KMS-11 (cell line): ENCODE measurements around the gene CAPN11.

Experiments used
- H2AFZ ChIP-seq: fragments of 200-600 bp; sonication (generic); 2 replicates; pipeline ENCODE4 v1.6.1; 2016; ENCODE audit warnings: antibody characterized with exemption, mixed run types, low read depth
- H3K27ac ChIP-seq: fragments of 200-600 bp; sonication (generic); 2 replicates; pipeline ENCODE4 v1.6.1; 2016; ENCODE audit warnings: mild to moderate bottlenecking, mixed run types
- H3K27me3 ChIP-seq: fragments of 200-600 bp; sonication (generic); 2 replicates; pipeline ENCODE4 v1.6.1; 2017; ENCODE audit warnings: mild to moderate bottlenecking, low read depth, mixed run types, moderate library complexity; ENCODE audit not compliant: insufficient read depth
- H3K36me3 ChIP-seq: fragments of 200-600 bp; sonication (generic); 2 replicates; pipeline ENCODE4 v1.6.1; 2017; ENCODE audit warnings: mild to moderate bottlenecking, mixed run types; ENCODE audit not compliant: insufficient read depth
- H3K4me1 ChIP-seq: fragments of 200-600 bp; sonication (generic); 2 replicates; pipeline ENCODE4 v1.6.1; 2016; ENCODE audit warnings: mild to moderate bottlenecking, low read depth, mixed run types; ENCODE audit not compliant: poor library complexity, severe bottlenecking
- H3K4me2 ChIP-seq: fragments of 200-600 bp; sonication (generic); 2 replicates; pipeline ENCODE4 v1.7.0; 2016; ENCODE audit warnings: mild to moderate bottlenecking, mixed run types
- H3K4me3 ChIP-seq: fragments of 200-600 bp; sonication (generic); IDR thresholded peaks from 2 replicates; pipeline ENCODE4 v1.6.1; 2017; ENCODE audit warnings: low read depth, low read length, mixed read lengths; ENCODE audit not compliant: insufficient read depth
- H3K79me2 ChIP-seq: fragments of 200-600 bp; sonication (generic); 2 replicates; pipeline ENCODE4 v1.6.1; 2016; ENCODE audit warnings: low read depth, mixed run types; ENCODE audit not compliant: insufficient read depth
- H3K9ac ChIP-seq: fragments of 200-600 bp; sonication (generic); 2 replicates; pipeline ENCODE4 v1.6.1; 2016; ENCODE audit warnings: mild to moderate bottlenecking, mixed run types
- H4K20me1 ChIP-seq: fragments of 200-600 bp; sonication (generic); 2 replicates; pipeline ENCODE4 v1.6.1; 2016; ENCODE audit warnings: mild to moderate bottlenecking, mixed run types; ENCODE audit not compliant: insufficient read depth
- TF ChIP-seq, protein P1 (sequence below): fragments of 200-600 bp; sonication (generic); conservative IDR thresholded peaks from 2 replicates; pipeline ENCODE4 v1.6.1; 2017; ENCODE audit warnings: low read depth, mild to moderate bottlenecking, antibody characterized with exemption, low read length, moderate library complexity, mixed read lengths

CAPN11 gene

GRCh38 chr6:44198684-44199083, 40.1 kb downstream of the CAPN11 start:
- TF ChIP-seq, protein P1, sequence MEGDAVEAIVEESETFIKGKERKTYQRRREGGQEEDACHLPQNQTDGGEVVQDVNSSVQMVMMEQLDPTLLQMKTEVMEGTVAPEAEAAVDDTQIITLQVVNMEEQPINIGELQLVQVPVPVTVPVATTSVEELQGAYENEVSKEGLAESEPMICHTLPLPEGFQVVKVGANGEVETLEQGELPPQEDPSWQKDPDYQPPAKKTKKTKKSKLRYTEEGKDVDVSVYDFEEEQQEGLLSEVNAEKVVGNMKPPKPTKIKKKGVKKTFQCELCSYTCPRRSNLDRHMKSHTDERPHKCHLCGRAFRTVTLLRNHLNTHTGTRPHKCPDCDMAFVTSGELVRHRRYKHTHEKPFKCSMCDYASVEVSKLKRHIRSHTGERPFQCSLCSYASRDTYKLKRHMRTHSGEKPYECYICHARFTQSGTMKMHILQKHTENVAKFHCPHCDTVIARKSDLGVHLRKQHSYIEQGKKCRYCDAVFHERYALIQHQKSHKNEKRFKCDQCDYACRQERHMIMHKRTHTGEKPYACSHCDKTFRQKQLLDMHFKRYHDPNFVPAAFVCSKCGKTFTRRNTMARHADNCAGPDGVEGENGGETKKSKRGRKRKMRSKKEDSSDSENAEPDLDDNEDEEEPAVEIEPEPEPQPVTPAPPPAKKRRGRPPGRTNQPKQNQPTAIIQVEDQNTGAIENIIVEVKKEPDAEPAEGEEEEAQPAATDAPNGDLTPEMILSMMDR: no peak
- H2AFZ ChIP-seq: no peak overlapping the region

DNA sequence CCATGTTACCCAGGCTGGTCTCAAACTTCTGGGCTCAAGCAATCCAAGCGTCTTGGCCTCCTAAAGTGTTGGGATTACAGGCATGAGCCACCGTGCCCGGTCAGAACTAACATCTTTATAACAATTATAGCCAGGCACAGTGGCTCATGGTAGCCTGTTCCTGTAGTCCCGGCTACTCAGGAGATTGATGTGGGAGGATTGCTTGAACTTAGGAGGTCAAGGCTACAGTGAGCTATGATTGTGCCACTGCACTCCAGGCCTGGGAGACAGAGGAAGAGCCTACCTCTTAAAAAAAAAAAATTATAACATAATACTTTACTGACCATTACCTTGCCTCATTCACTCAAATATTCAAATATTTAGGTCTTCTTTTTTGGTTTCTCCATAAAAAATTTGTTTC, 41.3 kb downstream of the CAPN11 start:
- Histone ChIP-seq H4K20me1 (no peaks in the 10 kb centered on the region), H3K4me2 (no peak overlapping the region), H3K4me3 (no peak overlapping the region), H3K79me2 (no peaks in the 10 kb centered on the region), H2AFZ (no peak overlapping the region), H3K9ac (no peak overlapping the region), H3K4me1 (no peaks in the 10 kb centered on the region), H3K36me3 (no peaks in the 10 kb centered on the region), H3K27ac (no peak overlapping the region), H3K27me3 (no peaks in the 10 kb centered on the region)
- TF ChIP-seq, protein P1: no peak

More at GRCh38 chr6:44198684-44199083, 40.1 kb downstream of the CAPN11 start:
- no peaks in the 10 kb centered on the region for H3K4me1 ChIP-seq
- no peaks in the 10 kb centered on the region for H3K79me2 ChIP-seq
- H3K27me3 ChIP-seq: no peaks in the 10 kb centered on the region
- H3K36me3 ChIP-seq: no peaks in the 10 kb centered on the region
- H4K20me1 ChIP-seq: no peaks in the 10 kb centered on the region
- H3K9ac ChIP-seq: no peak overlapping the region
- no peak overlapping the region for H3K4me2 ChIP-seq
- H3K27ac ChIP-seq: no peak overlapping the region
- H3K4me3 ChIP-seq: no peak overlapping the region

DNA sequence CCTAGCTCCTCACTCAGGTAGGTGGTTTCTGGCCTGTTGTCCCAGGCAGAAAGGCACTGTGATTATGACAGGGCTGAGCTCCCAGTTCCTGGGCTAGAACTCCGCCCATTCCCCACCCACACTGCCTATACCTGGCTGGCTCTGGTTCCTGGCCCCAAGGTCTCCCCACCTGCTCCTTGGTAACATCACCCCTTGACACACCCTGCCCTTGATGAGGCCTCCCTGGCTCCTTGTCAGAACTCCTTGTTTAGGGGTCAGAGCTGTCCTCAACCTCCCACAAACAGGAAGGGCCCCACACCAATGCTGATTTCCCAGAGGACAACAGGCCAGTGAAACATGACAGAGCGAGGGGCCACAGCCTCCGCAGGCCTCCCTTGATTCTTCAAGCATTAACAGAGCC, 42.6 kb downstream of the CAPN11 start:
- TF ChIP-seq, protein P1: no peak
- Histone ChIP-seq H3K4me2 (no peak overlapping the region), H3K9ac (no peak overlapping the region), H3K4me3 (no peak overlapping the region), H3K27ac (no peak overlapping the region), H3K79me2 (no peaks in the 10 kb centered on the region), H4K20me1 (no peaks in the 10 kb centered on the region), H3K27me3 (no peaks in the 10 kb centered on the region), H3K36me3 (no peaks in the 10 kb centered on the region), H3K4me1 (no peaks in the 10 kb centered on the region), H2AFZ (no peak overlapping the region)

DNA sequence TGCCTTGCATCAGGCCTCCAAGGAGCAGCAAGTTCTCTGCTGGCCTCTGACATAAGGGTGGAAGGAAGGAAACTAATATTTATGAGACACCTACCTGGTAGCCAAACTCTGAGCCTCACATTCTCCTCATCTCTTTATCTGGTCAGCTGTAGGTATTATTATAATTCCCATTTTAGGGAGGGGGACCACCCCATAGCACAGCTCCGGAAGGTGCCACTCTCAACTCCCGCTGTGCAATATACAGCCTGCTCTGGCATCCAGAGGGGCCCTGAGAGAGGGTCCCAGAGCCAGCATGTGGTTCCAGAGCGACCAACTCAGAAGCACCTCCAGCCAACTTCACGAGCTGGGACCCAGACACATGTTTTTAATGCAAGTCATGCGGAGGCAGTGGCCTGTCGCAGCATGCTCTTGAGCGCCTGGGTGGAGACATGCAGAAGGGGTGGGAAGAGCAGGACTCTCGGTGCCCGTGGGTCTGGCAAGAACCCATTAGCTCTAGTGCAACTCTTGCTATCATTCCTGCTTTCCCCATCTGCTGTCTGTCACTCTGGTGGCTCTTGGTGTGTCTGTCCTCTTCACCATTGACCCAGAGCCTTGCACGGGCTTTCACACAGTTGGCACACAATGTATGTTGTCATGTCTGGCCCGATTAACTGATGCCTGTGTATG, 43.2 kb downstream of the CAPN11 start:
- Histone ChIP-seq H3K9ac (no peak overlapping the region), H3K79me2 (no peaks in the 10 kb centered on the region), H3K4me3 (no peak overlapping the region), H3K4me2 (no peak overlapping the region), H2AFZ (no peak overlapping the region), H3K36me3 (no peaks in the 10 kb centered on the region), H3K27me3 (no peaks in the 10 kb centered on the region), H3K27ac (no peak overlapping the region), H3K4me1 (no peaks in the 10 kb centered on the region), H4K20me1 (no peaks in the 10 kb centered on the region)
- TF ChIP-seq, protein P1: no peak
